OCI-LY3 (cell line): ENCODE data around the gene IFNLR1.

ENCODE experiments used
- H2AFZ ChIP-seq: fragments of 200-600, 300-600 bp; shearing (Covaris generic); 2 replicates; pipeline ENCODE4 v1.6.0; 2014; ENCODE audit warnings: antibody characterized with exemption, low read depth, low read length
- H3K27ac ChIP-seq: fragments of 200-600, 300-600 bp; sonication (generic); 2 replicates; pipeline ENCODE4 v1.5.1; 2014; ENCODE audit warnings: mild to moderate bottlenecking, low read length, moderate library complexity, mixed read lengths
- H3K27me3 ChIP-seq: fragments of 200-600, 300-600 bp; sonication (generic); 2 replicates; pipeline ENCODE4 v1.6.1; 2014; ENCODE audit warnings: low read depth, low read length, mixed read lengths
- H3K36me3 ChIP-seq: fragments of 200-600, 300-600 bp; sonication (generic); replicated peaks from 2 replicates; pipeline ENCODE3; 2014; ENCODE audit warnings: low read depth, low read length, mixed read lengths
- H3K4me1 ChIP-seq: fragments of 300-600, 200-600 bp; sonication (generic); 2 replicates; pipeline ENCODE4 v1.6.1; 2014; ENCODE audit warnings: low read length, mixed read lengths
- H3K4me2 ChIP-seq: fragments of 200-600, 300-600 bp; sonication (generic); 2 replicates; pipeline ENCODE4 v1.6.1; 2014; ENCODE audit warnings: low read length, mixed read lengths
- H3K4me3 ChIP-seq: fragments of 300-600, 200-600 bp; sonication (generic); 2 replicates; pipeline ENCODE4 v1.5.1; 2014; ENCODE audit warnings: antibody characterized with exemption, mild to moderate bottlenecking, low read length, moderate library complexity
- H3K79me2 ChIP-seq: fragments of 300-600, 200-600 bp; shearing (Covaris generic); 2 replicates; pipeline ENCODE4 v1.6.1; 2014; ENCODE audit warnings: mild to moderate bottlenecking, low read length, mixed read lengths
- H3K9ac ChIP-seq: fragments of 300-600, 200-600 bp; shearing (Covaris generic); 2 replicates; pipeline ENCODE4 v1.6.0; 2014; ENCODE audit warnings: mild to moderate bottlenecking, low read length, moderate library complexity
- H3K9me3 ChIP-seq: fragments of 200-600, 300-600 bp; shearing (Covaris generic); 2 replicates; pipeline ENCODE4 v1.6.1; 2014; ENCODE audit warnings: low read length, mixed read lengths; ENCODE audit not compliant: insufficient read depth
- H4K20me1 ChIP-seq: fragments of 200-600, 300-600 bp; sonication (generic); 2 replicates; pipeline ENCODE4 v1.6.1; 2016; ENCODE audit warnings: low read length, mixed read lengths; ENCODE audit not compliant: insufficient read depth
- EZH2phosphoT487 ChIP-seq: fragments of 200-600 bp; shearing (Covaris generic); IDR thresholded peaks from 2 replicates; pipeline ENCODE4 v1.6.1; 2018; ENCODE audit warnings: antibody characterized with exemption, mixed run types, low read depth
- TF ChIP-seq, protein P1 (sequence below): fragments of 200-600, 300-600 bp; sonication (generic); IDR thresholded peaks from 2 replicates; pipeline ENCODE4 v1.5.1; 2014; ENCODE audit warnings: antibody characterized with exemption, low read length, low read depth

Gene IFNLR1

DNA sequence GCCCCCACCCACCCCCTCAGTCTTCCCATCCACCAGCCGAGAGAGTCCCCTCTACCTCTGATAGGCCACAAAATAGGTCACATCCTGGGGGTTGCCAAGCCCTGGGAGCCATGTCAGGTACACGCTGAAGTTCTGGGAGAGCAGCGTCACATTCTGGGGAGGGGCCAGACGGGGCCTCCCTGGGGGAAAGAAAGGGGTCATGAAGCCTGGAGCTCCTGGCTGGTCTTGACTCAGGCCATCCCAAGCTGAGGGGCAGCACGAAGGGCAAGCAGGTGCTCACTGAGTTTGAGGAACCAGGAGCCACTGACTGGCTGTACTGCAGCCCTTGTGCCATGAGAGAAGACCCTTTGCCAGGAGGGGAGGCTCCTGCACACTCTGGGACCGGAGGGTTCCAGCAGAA lies 6.4 kb downstream of the IFNLR1 start:
- no peak overlapping the region for H2AFZ ChIP-seq
- H3K4me3 ChIP-seq, result no peak overlapping the region
- peaks cover 58% of the 10 kb centered on the region for H3K36me3 ChIP-seq
- H3K4me2 ChIP-seq, result no peak overlapping the region
- H3K27me3 ChIP-seq, result no peaks in the 10 kb centered on the region
- no peak overlapping the region for H3K27ac ChIP-seq
- TF ChIP-seq, protein P1, sequence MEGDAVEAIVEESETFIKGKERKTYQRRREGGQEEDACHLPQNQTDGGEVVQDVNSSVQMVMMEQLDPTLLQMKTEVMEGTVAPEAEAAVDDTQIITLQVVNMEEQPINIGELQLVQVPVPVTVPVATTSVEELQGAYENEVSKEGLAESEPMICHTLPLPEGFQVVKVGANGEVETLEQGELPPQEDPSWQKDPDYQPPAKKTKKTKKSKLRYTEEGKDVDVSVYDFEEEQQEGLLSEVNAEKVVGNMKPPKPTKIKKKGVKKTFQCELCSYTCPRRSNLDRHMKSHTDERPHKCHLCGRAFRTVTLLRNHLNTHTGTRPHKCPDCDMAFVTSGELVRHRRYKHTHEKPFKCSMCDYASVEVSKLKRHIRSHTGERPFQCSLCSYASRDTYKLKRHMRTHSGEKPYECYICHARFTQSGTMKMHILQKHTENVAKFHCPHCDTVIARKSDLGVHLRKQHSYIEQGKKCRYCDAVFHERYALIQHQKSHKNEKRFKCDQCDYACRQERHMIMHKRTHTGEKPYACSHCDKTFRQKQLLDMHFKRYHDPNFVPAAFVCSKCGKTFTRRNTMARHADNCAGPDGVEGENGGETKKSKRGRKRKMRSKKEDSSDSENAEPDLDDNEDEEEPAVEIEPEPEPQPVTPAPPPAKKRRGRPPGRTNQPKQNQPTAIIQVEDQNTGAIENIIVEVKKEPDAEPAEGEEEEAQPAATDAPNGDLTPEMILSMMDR, result no peak
- TF ChIP-seq EZH2phosphoT487, result no peak
- H3K79me2 ChIP-seq, result peaks cover 100% of the 10 kb centered on the region
- H3K9me3 ChIP-seq, result no peaks in the 10 kb centered on the region
- peaks cover 82% of the 10 kb centered on the region for H4K20me1 ChIP-seq
- peaks cover 68% of the 10 kb centered on the region for H3K4me1 ChIP-seq
- no peak overlapping the region for H3K9ac ChIP-seq

DNA sequence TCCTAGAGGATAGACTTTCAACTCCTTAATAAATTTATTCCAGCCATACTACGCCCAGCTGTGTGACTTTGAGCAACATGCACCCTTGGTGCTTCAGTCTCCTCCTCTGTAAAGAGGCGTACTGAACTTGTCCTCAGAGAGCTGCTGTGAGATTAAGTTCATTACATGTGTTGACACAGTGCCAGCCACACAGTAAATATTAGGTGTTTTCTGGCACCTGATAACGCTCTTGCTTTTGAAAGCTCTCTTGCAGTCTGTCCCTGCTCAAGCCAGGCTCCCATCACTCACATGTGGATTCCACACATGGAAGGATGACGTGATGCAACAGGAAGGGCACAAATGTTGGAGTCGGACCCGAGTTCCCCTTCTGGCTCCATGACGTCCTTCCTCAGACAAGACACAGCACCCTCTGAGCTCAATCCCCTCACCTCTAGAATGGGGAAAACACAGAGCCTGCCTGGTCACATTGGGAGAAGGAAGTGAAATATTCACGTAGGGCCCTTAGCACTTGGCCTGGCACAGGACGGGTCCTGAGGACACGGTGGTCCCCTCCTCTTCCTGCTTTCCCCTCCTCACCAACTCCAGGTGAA lies 7.7 kb downstream of the IFNLR1 start:
- Histone ChIP-seq H3K27me3 (no peaks in the 10 kb centered on the region), H3K4me3 (no peak overlapping the region), H3K4me2 (peak overlapping the region; percentile 50), H3K79me2 (peaks cover 100% of the 10 kb centered on the region), H3K9me3 (peaks cover under 1% of the 10 kb centered on the region; the same call in 1 of the 2 replicates), H3K27ac (peak overlapping the region; percentile 19; the same call in 1 of the 2 replicates), H4K20me1 (peaks cover 81% of the 10 kb centered on the region), H3K36me3 (peaks cover 60% of the 10 kb centered on the region), H2AFZ (no peak overlapping the region), H3K9ac (no peak overlapping the region), H3K4me1 (peaks cover 66% of the 10 kb centered on the region)
- TF ChIP-seq, protein P1, result no peak
- TF ChIP-seq EZH2phosphoT487, result no peak

DNA sequence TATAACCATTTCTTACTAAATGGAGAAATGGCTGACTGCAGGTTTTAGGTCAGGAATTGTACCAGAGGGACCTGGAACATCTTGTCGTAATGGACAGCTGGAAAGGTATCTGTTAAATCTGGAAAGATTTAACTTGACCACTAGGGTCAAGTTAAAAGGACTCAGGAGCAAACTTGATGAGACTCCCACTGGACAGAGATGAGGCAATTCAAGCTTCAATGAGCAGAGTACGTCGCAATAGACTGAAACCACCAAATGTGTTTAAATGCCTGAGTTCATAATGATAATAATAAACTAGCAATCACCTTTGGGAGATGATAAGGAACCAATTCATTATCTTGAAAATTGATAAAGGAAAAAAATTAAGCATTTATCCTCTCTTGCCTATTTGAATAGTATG lies 8.7 kb downstream of the IFNLR1 start:
- Histone ChIP-seq H3K36me3 (peaks cover 64% of the 10 kb centered on the region), H3K9ac (no peak overlapping the region), H3K27ac (no peak overlapping the region), H3K4me1 (peaks cover 67% of the 10 kb centered on the region), H3K9me3 (peaks cover 4% of the 10 kb centered on the region; the same call in 1 of the 2 replicates), H2AFZ (no peak overlapping the region), H3K4me2 (no peak overlapping the region), H3K27me3 (no peaks in the 10 kb centered on the region), H3K79me2 (peaks cover 100% of the 10 kb centered on the region), H4K20me1 (peaks cover 74% of the 10 kb centered on the region), H3K4me3 (no peak overlapping the region)
- no peak for TF ChIP-seq EZH2phosphoT487
- TF ChIP-seq, protein P1, result no peak

DNA sequence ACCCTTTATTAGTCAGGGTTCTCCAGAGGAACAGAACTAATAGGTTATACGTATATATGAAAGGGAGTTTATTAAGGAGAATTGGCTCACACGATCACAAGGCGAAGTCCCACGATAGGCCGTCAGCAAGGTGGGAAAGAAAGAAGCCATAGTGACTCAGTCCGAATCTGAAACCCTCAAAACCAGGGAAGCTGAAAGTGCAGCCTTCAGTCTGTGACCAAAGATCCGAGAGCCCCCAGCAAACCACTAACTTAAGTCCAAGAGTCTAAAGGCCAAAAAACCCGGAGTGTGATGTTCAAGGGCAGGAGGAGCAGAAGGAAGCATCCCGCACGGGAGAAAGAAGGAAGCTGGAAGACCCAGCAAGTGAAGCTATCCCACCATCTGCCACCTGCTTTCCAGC lies 9.9 kb downstream of the IFNLR1 start:
- TF ChIP-seq, protein P1, result no peak
- TF ChIP-seq EZH2phosphoT487, result no peak
- H3K4me1 ChIP-seq, result peaks cover 61% of the 10 kb centered on the region
- peaks cover 72% of the 10 kb centered on the region for H3K36me3 ChIP-seq
- H3K9me3 ChIP-seq, result peaks cover 4% of the 10 kb centered on the region; the same call in 1 of the 2 replicates
- no peak overlapping the region for H3K27ac ChIP-seq
- peak overlapping the region; percentile 24; the same call in 1 of the 2 replicates for H3K9ac ChIP-seq
- H3K79me2 ChIP-seq, result peaks cover 100% of the 10 kb centered on the region
- peak overlapping the region; percentile 51 for H3K4me3 ChIP-seq
- peak overlapping the region; percentile 69 for H3K4me2 ChIP-seq
- H2AFZ ChIP-seq, result no peak overlapping the region
- no peaks in the 10 kb centered on the region for H3K27me3 ChIP-seq
- peaks cover 65% of the 10 kb centered on the region for H4K20me1 ChIP-seq
